ENCODE results near the gene ALG1L2.

DNA sequence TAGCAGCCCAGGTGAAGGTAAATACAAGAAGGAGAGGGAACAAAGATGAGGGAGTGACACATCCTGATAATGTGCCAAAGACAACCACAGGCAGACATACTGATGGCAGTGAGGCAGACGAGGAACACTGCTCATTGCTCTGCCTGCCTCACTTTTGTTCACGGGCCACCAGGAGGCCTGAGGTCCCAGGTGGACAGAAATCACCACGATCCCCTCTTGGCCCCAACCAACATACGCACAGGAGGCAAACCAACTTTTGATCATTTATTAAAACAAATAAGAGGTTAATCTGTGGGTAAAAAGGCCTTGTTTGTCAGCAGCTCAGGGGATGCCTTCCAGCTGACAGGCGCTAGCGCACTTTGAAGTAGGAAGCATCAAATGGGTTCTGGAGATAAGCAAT lies 4.2 kb downstream of the ALG1L2 start:
- TF ChIP-seq SMC3 (conservative IDR thresholded peaks at IDR 0.05; ENCODE audit: poor library complexity) (no peak), CTCF (IDR thresholded peaks at IDR 0.05; ENCODE audit: poor library complexity, severe bottlenecking) (no peak), EZH2 (IDR thresholded peaks at IDR 0.05; ENCODE audit: borderline replicate concordance, insufficient read depth, low read length, poor library complexity, severe bottlenecking) (no peak), TAF1 (IDR thresholded peaks at IDR 0.05; ENCODE audit: low read depth) (no peak), POLR2AphosphoS5 (IDR thresholded peaks at IDR 0.05) (no peak), REST (IDR thresholded peaks at IDR 0.05; ENCODE audit: borderline replicate concordance) (no peak)

Data from neural cell (in vitro differentiated cells).